HL-60 (cell line): ENCODE results near the gene VAT1L.

Source experiments
- DNase-seq, 2 experiments: peaks; one replicate each; pipeline ENCODE4 v3.0.0-alpha.2; 2010 to 2020; ENCODE audit warnings: low read depth in 1 of 2, low spot score in 1 of 2
- H3K27ac ChIP-seq: fragments of 250-450 bp; sonication (Bioruptor Pico); replicated peaks from 2 replicates; pipeline ENCODE4 v1.5.1; 2020; ENCODE audit warnings: mild to moderate bottlenecking, moderate library complexity
- H3K27me3 ChIP-seq: fragments of 250-450 bp; sonication (Bioruptor Pico); 2 replicates; pipeline ENCODE4 v1.5.1; 2021; ENCODE audit warnings: mild to moderate bottlenecking, moderate library complexity; ENCODE audit not compliant: insufficient read depth, poor library complexity, severe bottlenecking
- H3K4me3 ChIP-seq: replicated peaks from 2 replicates; pipeline ENCODE4 v1.5.1; 2011; ENCODE audit warnings: mild to moderate bottlenecking, control low read depth, low read length; ENCODE audit not compliant: insufficient read depth
- GABPA ChIP-seq: IDR thresholded peaks from 2 replicates; pipeline ENCODE4 v1.6.1; 2012; ENCODE audit warnings: low read depth
- POLR2AphosphoS5 ChIP-seq: IDR thresholded peaks from 2 replicates; pipeline ENCODE4 v1.6.1; 2012; ENCODE audit warnings: low read depth
- SPI1 ChIP-seq: IDR thresholded peaks from 2 replicates; pipeline ENCODE4 v1.6.1; 2012; ENCODE audit warnings: low read depth, mild to moderate bottlenecking, borderline replicate concordance
- TF ChIP-seq, protein P1 (sequence below): IDR thresholded peaks from one replicate; pipeline ENCODE4 v1.5.1; 2011; ENCODE audit warnings: low read length, control low read depth, inconsistent platforms; ENCODE audit not compliant: insufficient read depth
- TF ChIP-seq, protein P2 (sequence below): IDR thresholded peaks from 2 replicates; pipeline ENCODE4 v1.6.1; 2012; ENCODE audit warnings: low read depth; ENCODE audit not compliant: insufficient replicate concordance

The VAT1L gene

DNA sequence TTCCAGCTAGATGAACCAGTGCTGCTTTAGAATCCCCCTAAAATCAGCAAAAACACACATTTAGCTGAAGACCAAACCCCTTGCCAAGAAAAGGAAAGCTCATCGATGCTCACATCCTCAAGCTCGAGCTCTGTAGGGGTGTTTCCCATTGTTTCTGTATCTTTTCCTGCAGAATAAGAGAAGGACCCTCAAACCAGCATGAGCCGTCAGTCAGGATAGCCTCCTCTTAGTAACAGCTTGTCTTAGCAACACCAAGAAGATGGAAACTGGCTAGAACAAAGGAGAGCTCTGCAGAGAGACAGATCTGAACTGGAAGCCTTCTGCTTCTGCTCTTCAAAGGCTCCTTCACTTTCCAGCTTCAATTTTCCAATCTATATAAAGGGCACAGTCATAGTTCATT lies 32.0 kb downstream of the VAT1L start:
- Histone ChIP-seq H3K4me3 (no peak overlapping the region), H3K27ac (no peak overlapping the region), H3K27me3 (peaks cover 2% of the 10 kb centered on the region)
- no peak for DNase-seq
- TF ChIP-seq, protein P1, sequence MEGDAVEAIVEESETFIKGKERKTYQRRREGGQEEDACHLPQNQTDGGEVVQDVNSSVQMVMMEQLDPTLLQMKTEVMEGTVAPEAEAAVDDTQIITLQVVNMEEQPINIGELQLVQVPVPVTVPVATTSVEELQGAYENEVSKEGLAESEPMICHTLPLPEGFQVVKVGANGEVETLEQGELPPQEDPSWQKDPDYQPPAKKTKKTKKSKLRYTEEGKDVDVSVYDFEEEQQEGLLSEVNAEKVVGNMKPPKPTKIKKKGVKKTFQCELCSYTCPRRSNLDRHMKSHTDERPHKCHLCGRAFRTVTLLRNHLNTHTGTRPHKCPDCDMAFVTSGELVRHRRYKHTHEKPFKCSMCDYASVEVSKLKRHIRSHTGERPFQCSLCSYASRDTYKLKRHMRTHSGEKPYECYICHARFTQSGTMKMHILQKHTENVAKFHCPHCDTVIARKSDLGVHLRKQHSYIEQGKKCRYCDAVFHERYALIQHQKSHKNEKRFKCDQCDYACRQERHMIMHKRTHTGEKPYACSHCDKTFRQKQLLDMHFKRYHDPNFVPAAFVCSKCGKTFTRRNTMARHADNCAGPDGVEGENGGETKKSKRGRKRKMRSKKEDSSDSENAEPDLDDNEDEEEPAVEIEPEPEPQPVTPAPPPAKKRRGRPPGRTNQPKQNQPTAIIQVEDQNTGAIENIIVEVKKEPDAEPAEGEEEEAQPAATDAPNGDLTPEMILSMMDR = no peak
- TF ChIP-seq GABPA = no peak
- TF ChIP-seq POLR2AphosphoS5 = no peak
- no peak for TF ChIP-seq SPI1

DNA sequence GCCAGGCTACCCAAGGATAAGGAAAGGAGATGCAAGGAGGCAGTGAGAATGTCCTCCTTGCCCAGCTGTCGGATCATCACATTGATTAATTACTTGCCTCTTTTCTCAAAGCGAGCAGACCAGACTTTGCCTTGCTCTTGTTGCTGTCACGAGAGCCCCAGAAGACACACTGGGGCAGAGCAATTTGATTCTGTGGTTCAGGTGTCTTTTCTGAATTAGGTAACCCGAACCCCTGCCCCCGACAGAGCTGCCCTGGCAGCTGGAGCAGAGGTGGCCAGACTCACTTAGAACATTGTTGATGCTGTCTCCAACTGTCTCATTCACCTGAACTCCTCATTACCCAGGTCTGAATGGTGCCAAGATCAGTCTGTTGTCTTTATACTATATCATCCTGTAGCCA lies 34.3 kb downstream of the VAT1L start:
- Histone ChIP-seq H3K27me3 (no peaks in the 10 kb centered on the region), H3K27ac (no peak overlapping the region), H3K4me3 (no peak overlapping the region)
- TF ChIP-seq, protein P2, sequence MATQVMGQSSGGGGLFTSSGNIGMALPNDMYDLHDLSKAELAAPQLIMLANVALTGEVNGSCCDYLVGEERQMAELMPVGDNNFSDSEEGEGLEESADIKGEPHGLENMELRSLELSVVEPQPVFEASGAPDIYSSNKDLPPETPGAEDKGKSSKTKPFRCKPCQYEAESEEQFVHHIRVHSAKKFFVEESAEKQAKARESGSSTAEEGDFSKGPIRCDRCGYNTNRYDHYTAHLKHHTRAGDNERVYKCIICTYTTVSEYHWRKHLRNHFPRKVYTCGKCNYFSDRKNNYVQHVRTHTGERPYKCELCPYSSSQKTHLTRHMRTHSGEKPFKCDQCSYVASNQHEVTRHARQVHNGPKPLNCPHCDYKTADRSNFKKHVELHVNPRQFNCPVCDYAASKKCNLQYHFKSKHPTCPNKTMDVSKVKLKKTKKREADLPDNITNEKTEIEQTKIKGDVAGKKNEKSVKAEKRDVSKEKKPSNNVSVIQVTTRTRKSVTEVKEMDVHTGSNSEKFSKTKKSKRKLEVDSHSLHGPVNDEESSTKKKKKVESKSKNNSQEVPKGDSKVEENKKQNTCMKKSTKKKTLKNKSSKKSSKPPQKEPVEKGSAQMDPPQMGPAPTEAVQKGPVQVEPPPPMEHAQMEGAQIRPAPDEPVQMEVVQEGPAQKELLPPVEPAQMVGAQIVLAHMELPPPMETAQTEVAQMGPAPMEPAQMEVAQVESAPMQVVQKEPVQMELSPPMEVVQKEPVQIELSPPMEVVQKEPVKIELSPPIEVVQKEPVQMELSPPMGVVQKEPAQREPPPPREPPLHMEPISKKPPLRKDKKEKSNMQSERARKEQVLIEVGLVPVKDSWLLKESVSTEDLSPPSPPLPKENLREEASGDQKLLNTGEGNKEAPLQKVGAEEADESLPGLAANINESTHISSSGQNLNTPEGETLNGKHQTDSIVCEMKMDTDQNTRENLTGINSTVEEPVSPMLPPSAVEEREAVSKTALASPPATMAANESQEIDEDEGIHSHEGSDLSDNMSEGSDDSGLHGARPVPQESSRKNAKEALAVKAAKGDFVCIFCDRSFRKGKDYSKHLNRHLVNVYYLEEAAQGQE = no peak
- TF ChIP-seq POLR2AphosphoS5 (no peak), SPI1 (no peak)
- TF ChIP-seq, protein P1 = no peak
- no peak for DNase-seq

DNA sequence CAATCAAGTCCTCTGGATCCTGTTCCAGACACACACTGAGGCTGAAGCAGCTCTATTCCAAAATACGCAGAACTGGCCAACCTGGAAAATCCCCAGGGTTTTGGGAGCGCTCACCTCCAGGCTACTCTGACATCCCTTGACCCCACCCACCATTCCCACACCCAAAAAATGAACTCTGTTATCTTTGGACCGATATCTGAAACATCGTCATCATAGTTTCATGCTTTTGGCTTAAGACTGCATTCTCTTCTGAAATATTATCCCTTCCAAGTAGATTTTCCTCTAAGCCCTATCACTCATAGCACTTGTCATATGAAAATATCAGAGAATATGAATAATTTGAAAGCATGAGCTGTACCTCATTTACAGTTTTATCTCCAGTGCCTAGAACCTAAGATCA lies 34.7 kb downstream of the VAT1L start:
- Histone ChIP-seq H3K27me3 (no peaks in the 10 kb centered on the region), H3K27ac (no peak overlapping the region), H3K4me3 (no peak overlapping the region)
- TF ChIP-seq POLR2AphosphoS5 (no peak), GABPA (no peak), SPI1 (no peak)
- TF ChIP-seq, protein P2 = no peak
- TF ChIP-seq, protein P1 = no peak
- DNase-seq = no peak

DNA sequence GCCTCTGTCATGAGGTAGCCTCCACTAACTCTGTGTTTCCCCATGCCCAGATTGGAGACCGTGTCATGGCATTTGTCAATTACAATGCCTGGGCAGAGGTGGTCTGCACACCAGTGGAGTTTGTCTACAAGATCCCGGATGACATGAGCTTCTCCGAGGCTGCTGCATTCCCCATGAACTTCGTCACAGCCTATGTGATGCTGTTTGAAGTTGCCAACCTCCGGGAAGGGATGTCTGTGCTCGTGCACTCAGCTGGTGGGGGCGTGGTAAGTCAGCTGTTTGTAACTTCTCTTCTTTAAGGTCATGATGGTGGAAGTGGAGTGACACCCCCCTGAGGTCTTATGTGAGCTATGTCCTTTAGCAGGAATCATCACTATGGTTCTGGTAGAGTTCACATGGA lies 36.8 kb downstream of the VAT1L start:
- TF ChIP-seq, protein P2 = no peak
- TF ChIP-seq, protein P1 = no peak
- TF ChIP-seq SPI1 (no peak), POLR2AphosphoS5 (no peak), GABPA (no peak)
- DNase-seq = no peak
- H3K27me3 ChIP-seq = no peaks in the 10 kb centered on the region
- H3K4me3 ChIP-seq = no peak overlapping the region
- H3K27ac ChIP-seq = no peak overlapping the region
